MCF 10A (cell line): ENCODE measurements around the gene TMCC1. TPM values are rescaled to one million over a fixed set of nuclear protein-coding genes. Genes with fewer than 3 reads are reported as not detected.

Experiments used
- BruUV-seq: library from RNA; stranded (reverse); fragments of 400-500 nt; replicated peaks from 2 replicates; lab custom pipeline; 2021; lab: Mats Ljungman, UMichigan
- CTCF ChIA-PET: fragments of 300-600 bp; sonication (Branson Sonifier 250); formaldehyde crosslinking; extraction: SDS; loops from one replicate; lab custom pipeline; 2021; ENCODE audit warnings: antibody characterized with exemption, inconsistent platforms; lab: Yijun Ruan, JAX
- POLR2A ChIA-PET: fragments of 300-600, 350-650 bp; sonication (Branson Sonifier 250); formaldehyde crosslinking; extraction: SDS; loops from one replicate; lab custom pipeline; 2020; ENCODE audit warnings: antibody characterized with exemption, inconsistent platforms; lab: Yijun Ruan, JAX
- DNase-seq: peaks from one replicate; pipeline ENCODE4 v3.0.0-alpha.2; 2018; ENCODE audit not compliant: unreplicated experiment
- H3K27ac Mint-ChIP-seq: one replicate; pipeline ENCODE4 v1.8.0; 2022; ENCODE audit warnings: mild to moderate bottlenecking, low read depth, mixed read lengths; ENCODE audit not compliant: unreplicated experiment
- H3K27me3 Mint-ChIP-seq: one replicate; pipeline ENCODE4 v1.8.0; 2022; ENCODE audit warnings: mixed read lengths; ENCODE audit not compliant: insufficient read depth, unreplicated experiment
- H3K36me3 Mint-ChIP-seq: one replicate; pipeline ENCODE4 v1.8.0; 2022; ENCODE audit warnings: mild to moderate bottlenecking, moderate library complexity, mixed read lengths; ENCODE audit not compliant: insufficient read depth, unreplicated experiment
- H3K4me1 Mint-ChIP-seq: one replicate; pipeline ENCODE4 v1.8.0; 2022; ENCODE audit warnings: mixed read lengths; ENCODE audit not compliant: insufficient read depth, unreplicated experiment
- H3K4me3 Mint-ChIP-seq: one replicate; pipeline ENCODE4 v1.8.0; 2022; ENCODE audit warnings: mild to moderate bottlenecking, moderate library complexity, mixed read lengths; ENCODE audit not compliant: unreplicated experiment
- H3K9me3 Mint-ChIP-seq: one replicate; pipeline ENCODE4 v1.8.0; 2022; ENCODE audit warnings: mixed read lengths; ENCODE audit not compliant: unreplicated experiment
- CTCF ChIP-seq: fragments of 200-600 bp; IDR thresholded peaks from one replicate; pipeline ENCODE4 v1.8.0; 2022; ENCODE audit warnings: antibody characterized with exemption, mild to moderate bottlenecking; ENCODE audit not compliant: unreplicated experiment
- intact Hi-C: fragments of 100-400 bp; cut with micrococcal nuclease; formaldehyde crosslinking; loops from 2 replicates; pipeline ENCODE4 v1.14.1; 2022
- total RNA-seq: library from RNA; stranded (reverse); gene quantifications from 2 replicates; pipeline ENCODE4 v1.2.3, GENCODE V29; 2022

The TMCC1 gene
- total RNA-seq, 1 experiment from 2014 or later: 31.2 TPM

- peak overlapping the region; percentile 4 for H3K27ac Mint-ChIP-seq
- POLR2A ChIA-PET: interaction anchor here (0.5 to 1.6 kb wide), 8 partner anchors 14 to 167 kb away, joined by 3 to 7 read pairs (median 3); no protein-coding TSS in a partner anchor
- peaks cover 40% of the 10 kb centered on the region for H3K4me1 Mint-ChIP-seq
- H3K4me3 Mint-ChIP-seq: peak overlapping the region; percentile 56
- no peaks in the 10 kb centered on the region for H3K27me3 Mint-ChIP-seq
- H3K9me3 Mint-ChIP-seq: no peaks in the 10 kb centered on the region
- H3K36me3 Mint-ChIP-seq: peaks cover 2% of the 10 kb centered on the region
- CTCF ChIA-PET: interaction anchor here (0.5 to 1.6 kb wide), 7 partner anchors 21 to 207 kb away, joined by 3 to 5 read pairs (median 3); no protein-coding TSS in a partner anchor
- TF ChIP-seq CTCF: no peak
- no TSS peak for BruUV-seq
- intact Hi-C loops: no loop called here
- DNase-seq: no peak
Measured at GRCh38 chr3:129688271-129688895, 205.1 kb downstream of the TMCC1 start.

GRCh38 chr3:129687586-129688125 is 205.9 kb downstream of the TMCC1 start:
- Mint-ChIP-seq H3K9me3 (no peaks in the 10 kb centered on the region), H3K27me3 (no peaks in the 10 kb centered on the region), H3K27ac (no peak overlapping the region), H3K36me3 (peaks cover 3% of the 10 kb centered on the region), H3K4me3 (no peak overlapping the region), H3K4me1 (peaks cover 40% of the 10 kb centered on the region)
- ChIA-PET CTCF (interaction anchor here (0.5 to 1.6 kb wide), 5 partner anchors 20 to 207 kb away, joined by 3 to 5 read pairs (median 3); no protein-coding TSS in a partner anchor), POLR2A (interaction anchor here (0.5 to 1.6 kb wide), 8 partner anchors 15 to 167 kb away, joined by 3 to 7 read pairs (median 3); no protein-coding TSS in a partner anchor)
- intact Hi-C loops: no loop called here
- no peak for TF ChIP-seq CTCF
- DNase-seq: no peak
- no TSS peak for BruUV-seq

GRCh38 chr3:129686941-129687340 is 206.6 kb downstream of the TMCC1 start:
- ChIA-PET CTCF (no interaction called here), POLR2A (interaction anchor here (0.6 to 0.7 kb wide), 3 partner anchors 15 to 117 kb away, joined by 3 to 4 read pairs (median 3); no protein-coding TSS in a partner anchor)
- Mint-ChIP-seq H3K4me1 (peaks cover 40% of the 10 kb centered on the region), H3K4me3 (no peak overlapping the region), H3K27me3 (no peaks in the 10 kb centered on the region), H3K9me3 (no peaks in the 10 kb centered on the region), H3K27ac (no peak overlapping the region), H3K36me3 (peaks cover 5% of the 10 kb centered on the region)
- no peak for TF ChIP-seq CTCF
- BruUV-seq: no TSS peak
- peak; percentile 49 for DNase-seq
- intact Hi-C loops: no loop called here

- no peak for DNase-seq
- ChIA-PET POLR2A (interaction anchor here (0.7 kb wide), 1 partner anchor 11 kb away, joined by 3 read pairs; no protein-coding TSS in a partner anchor), CTCF (no interaction called here)
- BruUV-seq: no TSS peak
- peaks cover 33% of the 10 kb centered on the region for H3K4me1 Mint-ChIP-seq
- peaks cover 5% of the 10 kb centered on the region for H3K36me3 Mint-ChIP-seq
- no peaks in the 10 kb centered on the region for H3K9me3 Mint-ChIP-seq
- no peak overlapping the region for H3K27ac Mint-ChIP-seq
- intact Hi-C loops: no loop called here
- no peaks in the 10 kb centered on the region for H3K27me3 Mint-ChIP-seq
- no peak for TF ChIP-seq CTCF
- no peak overlapping the region for H3K4me3 Mint-ChIP-seq
Measured at GRCh38 chr3:129684270-129684669, 209.2 kb downstream of the TMCC1 start.
